ENCODE measurements around the gene RPL39L.
"Not testable (repeated sequence)": the region's sequence is repeated elsewhere in the genome, so short reads cannot be mapped to it uniquely, and the experiment has no call there.

The RPL39L gene

DNA sequence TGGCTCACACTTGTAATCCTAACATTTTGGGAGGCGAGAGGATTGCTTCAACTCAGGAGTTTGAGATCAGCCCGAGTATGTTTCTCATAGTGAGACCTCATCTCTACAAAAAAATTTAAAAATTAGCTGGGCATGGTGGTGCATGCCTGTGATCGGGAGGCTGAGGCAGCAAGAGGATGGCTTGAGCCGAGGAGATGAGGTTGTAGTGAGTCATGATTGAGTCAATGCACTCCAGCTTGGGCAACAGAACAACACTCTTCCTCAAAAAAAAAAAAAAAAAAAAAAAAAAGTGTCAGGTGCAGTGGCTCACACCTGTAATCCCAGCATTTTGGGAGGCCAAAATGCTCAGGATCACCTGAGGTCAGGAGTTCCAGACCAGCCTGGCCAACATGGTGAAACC, 2.4 kb downstream of the RPL39L start:
- peaks cover 3% of the 10 kb centered on the region for H3K4me1 ChIP-seq (ENCODE audit: insufficient read depth, low read length)
- no peak overlapping the region for H3K4me3 ChIP-seq (ENCODE audit: low read depth in 1 of 2, low read length in 2 of 2)
- H3K9me3 ChIP-seq (ENCODE audit: low read length): no peaks in the 10 kb centered on the region
- H3K36me3 ChIP-seq (ENCODE audit: insufficient read depth, low read length): no peaks in the 10 kb centered on the region
- H3K27ac ChIP-seq (ENCODE audit: low read depth, low read length): no peak overlapping the region
- H3K27me3 ChIP-seq (ENCODE audit: control insufficient read depth in 1 of 2, insufficient read depth in 2 of 2, low read length in 2 of 2): no peaks in the 10 kb centered on the region
- no peak overlapping the region for H3K9ac ChIP-seq (ENCODE audit: low read length)

DNA sequence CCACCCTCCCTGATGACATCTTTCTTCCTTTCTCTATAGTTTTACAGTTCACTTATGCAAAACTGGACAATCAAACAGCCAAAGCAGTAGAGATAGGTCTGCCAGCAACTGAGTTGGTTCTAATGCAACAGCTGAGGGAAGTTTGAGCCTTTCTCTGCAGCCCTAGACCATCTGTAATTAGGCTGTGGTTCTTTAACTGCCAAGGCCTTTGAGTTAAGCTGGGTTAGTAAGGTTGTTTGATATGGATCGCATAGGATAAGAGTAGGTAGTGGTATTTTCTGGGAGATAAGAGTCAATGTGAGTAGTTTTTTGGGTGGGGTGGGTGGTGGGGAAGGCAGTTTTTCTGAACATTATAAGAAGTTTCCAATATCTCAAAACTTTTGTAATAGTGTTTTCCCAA, 3.0 kb downstream of the RPL39L start:
- Histone ChIP-seq H3K4me3 (ENCODE audit: low read depth in 1 of 2, low read length in 2 of 2) (no peak overlapping the region), H3K36me3 (ENCODE audit: insufficient read depth, low read length) (no peaks in the 10 kb centered on the region), H3K4me1 (ENCODE audit: insufficient read depth, low read length) (peaks cover 3% of the 10 kb centered on the region), H3K9me3 (ENCODE audit: low read length) (no peaks in the 10 kb centered on the region), H3K9ac (ENCODE audit: low read length) (no peak overlapping the region), H3K27ac (ENCODE audit: low read depth, low read length) (no peak overlapping the region), H3K27me3 (ENCODE audit: control insufficient read depth in 1 of 2, insufficient read depth in 2 of 2, low read length in 2 of 2) (no peaks in the 10 kb centered on the region)

DNA sequence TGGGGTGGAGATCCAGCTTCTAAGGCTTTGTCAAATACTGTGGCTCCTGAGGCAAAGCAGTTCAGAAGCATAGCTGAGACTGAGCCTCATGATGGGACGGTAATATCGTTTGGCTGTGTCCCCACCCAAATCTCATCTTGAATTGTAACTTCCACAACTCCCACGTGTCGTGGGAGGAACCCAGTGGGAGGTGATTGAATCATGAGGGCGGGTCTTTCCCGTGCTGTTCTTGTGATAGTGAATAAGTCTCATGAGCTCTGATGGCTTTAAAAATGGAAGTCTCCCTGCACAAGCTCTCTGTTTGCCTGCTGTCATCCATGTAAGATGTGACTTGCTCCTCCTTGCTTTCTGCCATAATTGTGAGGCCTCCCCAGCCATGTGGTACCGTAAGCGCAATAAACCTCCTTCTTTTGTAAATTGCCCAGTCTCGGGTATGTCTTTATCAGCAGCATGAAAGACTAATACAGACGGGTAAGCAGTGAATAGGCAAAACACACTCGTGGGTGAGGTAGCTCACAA, 4.1 kb downstream of the RPL39L start:
- not testable (repeated sequence) for H3K27me3 ChIP-seq (ENCODE audit: control insufficient read depth in 1 of 2, insufficient read depth in 2 of 2, low read length in 2 of 2); H3K9me3 ChIP-seq (ENCODE audit: low read length); H3K36me3 ChIP-seq (ENCODE audit: insufficient read depth, low read length); H3K9ac ChIP-seq (ENCODE audit: low read length); H3K27ac ChIP-seq (ENCODE audit: low read depth, low read length); H3K4me1 ChIP-seq (ENCODE audit: insufficient read depth, low read length); H3K4me3 ChIP-seq (ENCODE audit: low read depth in 1 of 2, low read length in 2 of 2)

DNA sequence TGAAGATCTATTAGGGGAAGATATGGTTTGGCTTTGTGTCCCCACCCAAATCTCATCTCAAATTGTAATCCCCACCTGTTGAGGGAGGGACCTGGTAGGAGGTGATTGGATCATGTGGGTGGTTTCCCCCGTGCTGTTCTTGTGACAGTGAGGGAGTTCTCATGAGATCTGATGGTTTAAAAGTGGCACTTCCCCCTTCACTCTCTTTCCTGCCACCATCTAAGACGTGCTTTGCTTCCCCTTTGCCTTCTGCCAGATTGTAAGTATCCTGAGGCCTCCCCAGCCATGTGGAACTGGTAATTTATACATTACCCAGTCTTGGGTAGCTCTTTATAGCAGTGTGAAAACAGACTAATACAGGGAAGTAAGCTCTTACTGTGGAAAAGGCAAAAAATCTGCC, 6.1 kb downstream of the RPL39L start:
- not testable (repeated sequence) for H3K27me3 ChIP-seq (ENCODE audit: control insufficient read depth in 1 of 2, insufficient read depth in 2 of 2, low read length in 2 of 2); H3K4me3 ChIP-seq (ENCODE audit: low read depth in 1 of 2, low read length in 2 of 2); H3K4me1 ChIP-seq (ENCODE audit: insufficient read depth, low read length); H3K27ac ChIP-seq (ENCODE audit: low read depth, low read length); H3K9me3 ChIP-seq (ENCODE audit: low read length); H3K36me3 ChIP-seq (ENCODE audit: insufficient read depth, low read length); H3K9ac ChIP-seq (ENCODE audit: low read length)

DNA sequence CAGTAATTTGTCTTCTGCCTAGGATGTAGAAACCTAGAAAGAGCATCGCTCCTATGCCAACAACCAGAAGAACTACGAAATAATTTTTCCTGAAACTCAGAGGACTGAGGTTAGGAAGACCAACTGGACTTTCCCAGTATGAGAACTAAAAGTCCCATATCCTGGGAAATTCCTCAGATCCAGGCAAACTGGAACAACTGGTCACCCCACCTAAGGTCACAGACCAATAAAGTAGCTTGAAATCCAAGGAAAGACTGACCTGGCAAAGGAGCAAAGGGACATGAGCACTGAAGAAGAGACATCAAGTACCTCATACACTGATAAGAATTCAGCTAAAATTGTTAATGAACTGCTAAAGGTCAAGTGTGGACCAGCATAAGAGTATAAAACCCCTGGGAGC, 6.6 kb downstream of the RPL39L start:
- Histone ChIP-seq H3K27ac (ENCODE audit: low read depth, low read length) (no peak overlapping the region), H3K4me1 (ENCODE audit: insufficient read depth, low read length) (no peaks in the 10 kb centered on the region), H3K9me3 (ENCODE audit: low read length) (no peaks in the 10 kb centered on the region), H3K4me3 (ENCODE audit: low read depth in 1 of 2, low read length in 2 of 2) (no peak overlapping the region), H3K36me3 (ENCODE audit: insufficient read depth, low read length) (no peaks in the 10 kb centered on the region), H3K9ac (ENCODE audit: low read length) (no peak overlapping the region), H3K27me3 (ENCODE audit: control insufficient read depth in 1 of 2, insufficient read depth in 2 of 2, low read length in 2 of 2) (no peaks in the 10 kb centered on the region)

DNA sequence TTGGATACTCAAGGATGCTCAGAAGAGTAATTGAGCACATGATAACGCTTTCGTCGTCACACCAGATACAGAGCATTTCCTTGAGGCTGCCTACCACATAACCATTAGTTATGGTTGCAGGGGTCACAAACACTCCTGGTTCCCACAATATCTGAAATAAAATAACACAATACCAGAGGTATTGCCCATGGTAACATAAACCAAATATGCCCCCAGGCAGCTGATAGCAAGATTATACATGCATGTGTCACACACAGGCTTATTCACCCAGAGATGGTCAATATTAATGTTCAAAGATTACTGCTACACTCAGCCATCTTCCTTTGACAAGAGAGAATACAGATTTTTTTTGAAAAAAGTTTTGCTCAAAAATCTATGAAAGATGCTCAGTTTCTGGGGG, 7.3 kb downstream of the RPL39L start:
- Histone ChIP-seq H3K36me3 (ENCODE audit: insufficient read depth, low read length) (no peaks in the 10 kb centered on the region), H3K9me3 (ENCODE audit: low read length) (no peaks in the 10 kb centered on the region), H3K9ac (ENCODE audit: low read length) (no peak overlapping the region), H3K4me3 (ENCODE audit: low read depth in 1 of 2, low read length in 2 of 2) (no peak overlapping the region), H3K27me3 (ENCODE audit: control insufficient read depth in 1 of 2, insufficient read depth in 2 of 2, low read length in 2 of 2) (no peaks in the 10 kb centered on the region), H3K4me1 (ENCODE audit: insufficient read depth, low read length) (no peaks in the 10 kb centered on the region), H3K27ac (ENCODE audit: low read depth, low read length) (no peak overlapping the region)

DNA sequence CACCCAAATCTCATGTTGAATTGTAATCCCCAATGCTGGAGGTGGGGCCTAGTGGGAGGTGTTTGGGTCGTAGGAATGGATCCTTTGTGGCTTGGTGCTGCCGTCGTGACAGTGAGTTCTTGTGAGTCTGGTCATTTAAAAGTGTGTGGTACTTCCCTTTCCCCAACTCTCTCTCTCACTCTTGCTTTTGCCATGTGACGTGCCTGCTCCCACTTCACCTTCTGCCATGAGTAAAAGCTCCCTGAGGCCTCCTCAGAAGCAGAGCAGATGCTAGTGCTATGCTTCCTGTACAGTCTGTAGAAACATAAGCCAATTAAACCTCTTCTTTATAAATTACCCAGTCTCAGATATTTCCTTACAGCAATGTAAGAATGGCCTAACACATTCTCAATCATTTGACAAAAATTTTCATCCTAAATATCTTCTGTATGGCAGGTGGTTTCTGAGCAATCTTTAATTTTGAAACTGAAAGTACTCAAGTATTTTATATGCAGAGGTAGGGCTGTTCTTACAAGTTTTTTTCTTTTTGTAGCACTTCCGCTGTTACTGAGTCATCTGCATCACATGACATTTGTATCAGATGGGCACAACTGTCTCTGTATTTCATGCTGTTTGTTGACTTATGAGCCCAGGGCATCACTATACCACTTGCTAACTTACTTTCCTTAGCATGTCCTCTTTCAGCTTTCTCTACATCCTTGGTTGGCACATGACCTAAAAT, 8.8 kb downstream of the RPL39L start:
- Histone ChIP-seq H3K9ac (ENCODE audit: low read length) (no peak overlapping the region), H3K4me3 (ENCODE audit: low read depth in 1 of 2, low read length in 2 of 2) (no peak overlapping the region), H3K27me3 (ENCODE audit: control insufficient read depth in 1 of 2, insufficient read depth in 2 of 2, low read length in 2 of 2) (no peaks in the 10 kb centered on the region), H3K36me3 (ENCODE audit: insufficient read depth, low read length) (no peaks in the 10 kb centered on the region), H3K4me1 (ENCODE audit: insufficient read depth, low read length) (no peaks in the 10 kb centered on the region), H3K27ac (ENCODE audit: low read depth, low read length) (no peak overlapping the region), H3K9me3 (ENCODE audit: low read length) (no peaks in the 10 kb centered on the region)

DNA sequence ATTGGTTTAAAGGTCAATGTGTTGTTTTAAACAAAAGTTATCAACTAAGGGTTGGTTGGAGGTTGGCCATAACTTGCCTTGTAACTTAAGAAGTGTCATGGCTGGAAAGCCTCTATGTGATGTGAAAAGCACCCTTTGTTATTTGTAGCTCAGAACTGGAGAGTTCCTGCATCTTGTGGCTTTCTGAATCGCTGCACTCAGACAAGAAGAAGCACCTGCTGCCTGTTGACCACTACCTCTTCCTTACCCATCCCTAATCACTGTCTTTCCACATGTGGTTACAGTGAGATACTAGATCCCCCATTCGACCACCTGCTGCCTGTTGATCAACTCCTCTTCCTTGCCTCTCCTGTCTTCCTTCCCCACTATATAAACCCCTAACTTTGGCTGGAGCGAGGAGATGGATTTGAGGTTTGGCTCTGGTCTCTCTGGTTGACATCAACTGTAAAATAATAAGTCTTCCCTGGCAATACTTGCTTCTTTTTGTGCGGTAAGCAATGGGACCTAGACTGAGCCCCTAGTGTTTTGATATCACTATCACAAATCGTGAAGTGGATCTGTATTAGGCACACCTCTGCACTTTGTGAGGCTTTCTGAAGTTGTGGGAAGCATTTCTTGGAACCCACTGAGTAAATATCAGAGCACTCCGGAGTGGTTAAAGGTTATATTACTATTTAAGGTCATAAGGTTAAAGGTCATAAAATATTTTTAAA, 13.8 kb downstream of the RPL39L start:
- Histone ChIP-seq H3K27ac (ENCODE audit: low read depth, low read length) (no peak overlapping the region), H3K9ac (ENCODE audit: low read length) (no peak overlapping the region), H3K4me1 (ENCODE audit: insufficient read depth, low read length) (no peaks in the 10 kb centered on the region), H3K36me3 (ENCODE audit: insufficient read depth, low read length) (no peaks in the 10 kb centered on the region), H3K4me3 (ENCODE audit: low read depth in 1 of 2, low read length in 2 of 2) (no peak overlapping the region), H3K27me3 (ENCODE audit: control insufficient read depth in 1 of 2, insufficient read depth in 2 of 2, low read length in 2 of 2) (no peaks in the 10 kb centered on the region), H3K9me3 (ENCODE audit: low read length) (no peaks in the 10 kb centered on the region)

DNA sequence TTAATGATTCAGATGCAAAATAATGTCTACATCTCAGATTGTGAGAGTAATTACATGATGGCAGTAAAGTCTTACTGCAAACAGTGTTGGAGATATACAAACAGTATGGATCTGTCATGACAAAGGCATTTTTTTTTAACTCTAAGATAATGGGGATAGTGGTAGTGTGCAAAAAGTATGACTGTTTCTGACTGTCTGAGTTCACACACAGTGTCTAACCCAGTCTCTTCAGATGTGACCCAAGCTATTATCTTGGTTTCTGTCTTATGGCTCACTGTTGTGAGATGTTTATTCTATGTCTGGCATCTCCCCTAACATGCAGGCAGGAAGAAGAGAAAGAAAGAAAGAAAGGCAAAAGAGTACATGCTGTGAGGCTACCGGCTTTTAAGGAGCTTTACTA, 17.0 kb downstream of the RPL39L start:
- H3K27me3 ChIP-seq (ENCODE audit: control insufficient read depth in 1 of 2, insufficient read depth in 2 of 2, low read length in 2 of 2): no peaks in the 10 kb centered on the region
- H3K9me3 ChIP-seq (ENCODE audit: low read length): no peaks in the 10 kb centered on the region
- no peak overlapping the region for H3K27ac ChIP-seq (ENCODE audit: low read depth, low read length)
- H3K4me3 ChIP-seq (ENCODE audit: low read depth in 1 of 2, low read length in 2 of 2): no peak overlapping the region
- H3K36me3 ChIP-seq (ENCODE audit: insufficient read depth, low read length): no peaks in the 10 kb centered on the region
- H3K9ac ChIP-seq (ENCODE audit: low read length): no peak overlapping the region
- H3K4me1 ChIP-seq (ENCODE audit: insufficient read depth, low read length): no peaks in the 10 kb centered on the region

DNA sequence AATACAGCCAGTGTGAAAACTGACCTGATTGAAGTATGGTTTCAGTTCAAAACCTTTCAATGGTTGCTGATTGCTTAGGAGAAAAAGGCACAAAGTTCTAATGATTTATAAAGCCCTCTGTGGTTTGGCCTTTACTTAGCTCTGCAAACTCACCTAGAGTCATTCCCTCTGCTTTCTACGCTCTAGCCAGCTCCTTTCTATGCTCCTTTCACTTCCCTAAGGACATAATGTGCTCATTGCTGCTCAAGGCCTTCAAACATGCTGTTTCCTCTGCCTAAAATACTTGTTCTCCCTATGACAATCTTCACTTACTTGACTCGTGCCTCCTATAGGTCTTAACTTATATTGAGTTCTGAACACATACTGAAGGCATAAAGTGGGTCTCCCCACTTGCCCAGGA, 19.0 kb downstream of the RPL39L start:
- Histone ChIP-seq H3K4me3 (ENCODE audit: low read depth in 1 of 2, low read length in 2 of 2) (no peak overlapping the region), H3K27me3 (ENCODE audit: control insufficient read depth in 1 of 2, insufficient read depth in 2 of 2, low read length in 2 of 2) (no peaks in the 10 kb centered on the region), H3K27ac (ENCODE audit: low read depth, low read length) (no peak overlapping the region), H3K4me1 (ENCODE audit: insufficient read depth, low read length) (no peaks in the 10 kb centered on the region), H3K9me3 (ENCODE audit: low read length) (no peaks in the 10 kb centered on the region), H3K36me3 (ENCODE audit: insufficient read depth, low read length) (no peaks in the 10 kb centered on the region), H3K9ac (ENCODE audit: low read length) (no peak overlapping the region)

DNA sequence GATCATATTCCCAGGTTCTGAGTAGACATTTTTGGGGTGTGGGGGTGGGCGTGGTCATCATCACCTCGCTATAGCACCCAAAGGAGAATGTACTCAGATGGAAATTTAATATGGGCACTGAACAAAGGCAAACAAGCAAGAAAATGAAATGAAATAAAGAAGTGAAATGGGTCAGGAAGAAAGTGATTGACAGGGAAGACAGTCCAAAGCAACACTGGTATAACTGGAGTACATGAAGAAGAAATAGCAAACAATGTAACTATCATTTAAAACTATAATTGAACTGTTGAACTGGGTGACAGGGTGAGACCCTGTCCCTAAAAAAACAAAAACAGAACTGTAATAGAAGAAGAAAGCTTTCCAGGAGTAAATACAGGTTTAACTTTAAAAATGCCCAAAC, 24.8 kb downstream of the RPL39L start:
- no peak overlapping the region for H3K27ac ChIP-seq (ENCODE audit: low read depth, low read length)
- no peaks in the 10 kb centered on the region for H3K36me3 ChIP-seq (ENCODE audit: insufficient read depth, low read length)
- H3K9ac ChIP-seq (ENCODE audit: low read length): no peak overlapping the region
- H3K4me3 ChIP-seq (ENCODE audit: low read depth in 1 of 2, low read length in 2 of 2): no peak overlapping the region
- H3K4me1 ChIP-seq (ENCODE audit: insufficient read depth, low read length): no peaks in the 10 kb centered on the region
- H3K27me3 ChIP-seq (ENCODE audit: control insufficient read depth in 1 of 2, insufficient read depth in 2 of 2, low read length in 2 of 2): no peaks in the 10 kb centered on the region
- H3K9me3 ChIP-seq (ENCODE audit: low read length): no peaks in the 10 kb centered on the region
